DND-41 (cell line): Measurements from ENCODE around the gene SNAP29.

Experiments
- ATAC-seq: fragments of 200-7000 bp; cut with Tn5 transposase; 3 replicates; pipeline ENCODE4 v1.9.1; 2021; ENCODE audit warnings: low read depth; ENCODE audit not compliant: insufficient read depth
- DNase-seq: peaks from one replicate; pipeline ENCODE4 v3.0.0-alpha.2; 2020
- H2AFZ ChIP-seq: 2 replicates; pipeline ENCODE4 v1.6.0; 2012; ENCODE audit warnings: low read depth, low read length
- H3K27ac ChIP-seq: 2 replicates; pipeline ENCODE4 v1.5.1; 2012; ENCODE audit warnings: low read length, inconsistent platforms
- H3K27me3 ChIP-seq: fragments of 200-600 bp; sonication (generic); 2 replicates; pipeline ENCODE4 v1.6.0; 2012; ENCODE audit warnings: low read length, mild to moderate bottlenecking, inconsistent platforms; ENCODE audit not compliant: insufficient read depth, poor library complexity
- H3K36me3 ChIP-seq: 2 replicates; pipeline ENCODE4 v1.5.1; 2012; ENCODE audit warnings: low read length, inconsistent platforms; ENCODE audit not compliant: insufficient read depth
- H3K4me1 ChIP-seq: 2 replicates; pipeline ENCODE4 v1.5.1; 2012; ENCODE audit warnings: mild to moderate bottlenecking, low read length; ENCODE audit not compliant: insufficient read depth
- H3K4me2 ChIP-seq: 2 replicates; pipeline ENCODE4 v1.6.0; 2012; ENCODE audit warnings: mild to moderate bottlenecking, moderate library complexity, low read length, inconsistent platforms; ENCODE audit not compliant: insufficient read depth
- H3K4me3 ChIP-seq, 2 experiments: fragments of 200-600 bp in 1 of 2; shearing (Covaris generic) in 1 of 2; 2 replicates each; pipeline ENCODE4 v1.5.1; 2012 to 2016; ENCODE audit warnings: inconsistent platforms in 2 of 2, low read length in 2 of 2, mild to moderate bottlenecking in 2 of 2, low read depth in 1 of 2, moderate library complexity in 1 of 2
- H3K79me2 ChIP-seq: 2 replicates; pipeline ENCODE4 v1.6.0; 2012; ENCODE audit warnings: low read length, inconsistent platforms; ENCODE audit not compliant: insufficient read depth
- H3K9ac ChIP-seq: 2 replicates; pipeline ENCODE4 v1.6.0; 2012; ENCODE audit warnings: low read depth, mild to moderate bottlenecking, inconsistent platforms, low read length, moderate library complexity
- H3K9me3 ChIP-seq: 2 replicates; pipeline ENCODE4 v1.5.1; 2012; ENCODE audit warnings: low read length, moderate library complexity, mild to moderate bottlenecking, inconsistent platforms; ENCODE audit not compliant: insufficient read depth, severe bottlenecking
- H4K20me1 ChIP-seq: 2 replicates; pipeline ENCODE4 v1.6.0; 2012; ENCODE audit warnings: low read length; ENCODE audit not compliant: insufficient read depth
- EZH2 ChIP-seq: IDR thresholded peaks from 3 replicates; pipeline ENCODE4 v1.6.1; 2012; ENCODE audit warnings: borderline replicate concordance, low read depth, mild to moderate bottlenecking, moderate library complexity, low read length, inconsistent platforms; ENCODE audit not compliant: severe bottlenecking
- TF ChIP-seq, protein P1 (sequence below): IDR thresholded peaks from 2 replicates; pipeline ENCODE4 v1.5.1; 2012; ENCODE audit warnings: borderline replicate concordance, low read length, moderate library complexity, mild to moderate bottlenecking; ENCODE audit not compliant: poor library complexity, severe bottlenecking; ENCODE audit errors: extremely low read depth

SNAP29 gene

DNA sequence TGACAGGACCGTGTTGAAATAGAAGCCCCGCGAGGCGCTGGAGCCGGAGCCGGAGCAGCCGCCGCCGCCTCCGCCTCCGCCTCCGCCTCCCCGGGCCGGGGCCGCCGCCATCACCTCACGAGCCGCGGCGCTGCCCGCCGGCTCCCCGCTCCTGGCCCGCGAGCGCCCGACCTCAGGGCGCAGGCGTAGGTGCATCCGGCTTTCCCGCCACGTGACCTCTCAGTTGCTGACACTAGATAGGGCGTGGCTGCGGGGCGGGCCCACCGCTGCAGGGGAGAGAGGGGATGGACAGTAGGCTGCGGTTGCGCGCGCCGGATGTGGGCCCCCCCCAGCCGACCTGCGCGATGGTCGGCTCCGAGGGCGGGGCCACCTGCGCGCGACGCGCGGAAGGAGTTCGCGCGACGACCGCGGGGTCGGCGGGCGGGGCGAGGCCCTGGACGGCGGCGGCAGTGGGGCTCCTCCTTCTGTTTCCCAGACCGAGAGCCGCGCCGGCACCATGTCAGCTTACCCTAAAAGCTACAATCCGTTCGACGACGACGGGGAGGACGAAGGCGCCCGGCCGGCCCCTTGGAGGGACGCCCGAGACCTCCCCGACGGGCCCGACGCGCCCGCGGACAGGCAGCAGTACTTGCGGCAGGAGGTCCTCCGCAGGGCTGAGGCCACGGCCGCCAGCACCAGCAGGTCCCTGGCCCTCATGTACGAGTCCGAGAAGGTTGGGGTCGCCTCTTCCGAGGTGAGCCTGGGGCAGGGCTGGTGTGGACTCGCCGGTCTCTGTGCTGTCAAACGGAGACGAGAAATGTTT, at the start of gene SNAP29, which contains the start of gene PI4KA:
SNAP29 (plus strand) TSS at position 393 of the 802 bp plus-strand sequence; CDS start at position 497, 104 bp downstream.
PI4KA (minus strand) TSS at position 197 of the 802 bp plus-strand sequence; CDS start at position 111, 86 bp downstream.
- H3K9me3 ChIP-seq: no peaks in the 10 kb centered on the region
- peaks cover 33% of the 10 kb centered on the region for H3K4me1 ChIP-seq
- no peaks in the 10 kb centered on the region for H3K27me3 ChIP-seq
- ATAC-seq (peak; percentile 89), DNase-seq (peak; percentile 99)
- H3K4me2 ChIP-seq: peak within 1 kb of the TSS; percentile 91
- TF ChIP-seq, protein P1, sequence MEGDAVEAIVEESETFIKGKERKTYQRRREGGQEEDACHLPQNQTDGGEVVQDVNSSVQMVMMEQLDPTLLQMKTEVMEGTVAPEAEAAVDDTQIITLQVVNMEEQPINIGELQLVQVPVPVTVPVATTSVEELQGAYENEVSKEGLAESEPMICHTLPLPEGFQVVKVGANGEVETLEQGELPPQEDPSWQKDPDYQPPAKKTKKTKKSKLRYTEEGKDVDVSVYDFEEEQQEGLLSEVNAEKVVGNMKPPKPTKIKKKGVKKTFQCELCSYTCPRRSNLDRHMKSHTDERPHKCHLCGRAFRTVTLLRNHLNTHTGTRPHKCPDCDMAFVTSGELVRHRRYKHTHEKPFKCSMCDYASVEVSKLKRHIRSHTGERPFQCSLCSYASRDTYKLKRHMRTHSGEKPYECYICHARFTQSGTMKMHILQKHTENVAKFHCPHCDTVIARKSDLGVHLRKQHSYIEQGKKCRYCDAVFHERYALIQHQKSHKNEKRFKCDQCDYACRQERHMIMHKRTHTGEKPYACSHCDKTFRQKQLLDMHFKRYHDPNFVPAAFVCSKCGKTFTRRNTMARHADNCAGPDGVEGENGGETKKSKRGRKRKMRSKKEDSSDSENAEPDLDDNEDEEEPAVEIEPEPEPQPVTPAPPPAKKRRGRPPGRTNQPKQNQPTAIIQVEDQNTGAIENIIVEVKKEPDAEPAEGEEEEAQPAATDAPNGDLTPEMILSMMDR: no peak
- no peak for TF ChIP-seq EZH2
- H4K20me1 ChIP-seq: peaks cover 40% of the 10 kb centered on the region
- H3K9ac ChIP-seq: peak within 1 kb of the TSS; percentile 79
- peak within 1 kb of the TSS; percentile 61 to 84 for H3K4me3 ChIP-seq
- H3K36me3 ChIP-seq: peaks cover 18% of the 10 kb centered on the region
- H2AFZ ChIP-seq: peak within 1 kb of the TSS; percentile 87
- H3K79me2 ChIP-seq: peaks cover 84% of the 10 kb centered on the region
- H3K27ac ChIP-seq: peak within 1 kb of the TSS; percentile 72

DNA sequence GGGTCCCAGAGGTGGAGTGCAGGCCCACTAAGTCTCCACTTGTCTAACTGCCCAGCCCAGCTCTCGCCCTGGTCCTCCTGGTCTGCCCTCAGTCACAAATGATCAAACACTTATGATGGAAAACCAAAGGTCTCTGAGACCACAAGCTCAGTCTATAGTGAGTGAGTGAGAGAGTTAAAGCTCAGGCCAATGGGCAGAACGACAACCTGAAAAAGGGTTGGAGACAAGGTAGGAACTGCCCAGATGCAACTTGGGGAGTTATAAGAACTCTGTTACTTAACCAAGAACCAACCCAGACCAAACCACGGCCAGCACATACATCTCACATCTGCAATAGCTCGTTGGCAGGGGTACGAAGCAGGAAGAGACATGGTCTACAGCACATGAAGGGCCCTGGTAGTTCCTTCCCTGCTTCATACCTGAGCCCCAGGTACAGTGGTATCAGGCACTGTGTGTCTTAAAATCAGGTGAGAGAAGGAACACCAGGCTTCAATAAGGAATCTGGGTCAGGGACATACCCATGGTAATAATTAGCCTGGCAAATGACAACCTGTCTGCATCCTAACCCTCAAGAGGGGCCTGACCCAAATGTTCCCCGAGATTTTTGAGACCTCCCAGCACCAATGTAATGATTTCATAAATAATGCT, 49.1 kb upstream of the SNAP29 start:
- H4K20me1 ChIP-seq: no peaks in the 10 kb centered on the region; the same call in 1 of the 2 replicates
- H3K36me3 ChIP-seq: peaks cover 88% of the 10 kb centered on the region
- no peak overlapping the region for H3K9ac ChIP-seq
- no peak overlapping the region for H3K4me2 ChIP-seq
- no peaks in the 10 kb centered on the region for H3K4me1 ChIP-seq
- H2AFZ ChIP-seq: no peak overlapping the region
- no peaks in the 10 kb centered on the region for H3K9me3 ChIP-seq
- H3K4me3 ChIP-seq: no peak overlapping the region
- no peak overlapping the region for H3K27ac ChIP-seq
- ATAC-seq: no peak
- TF ChIP-seq EZH2: no peak
- TF ChIP-seq, protein P1: no peak
- no peak for DNase-seq
- H3K79me2 ChIP-seq: no peaks in the 10 kb centered on the region
- no peaks in the 10 kb centered on the region for H3K27me3 ChIP-seq

DNA sequence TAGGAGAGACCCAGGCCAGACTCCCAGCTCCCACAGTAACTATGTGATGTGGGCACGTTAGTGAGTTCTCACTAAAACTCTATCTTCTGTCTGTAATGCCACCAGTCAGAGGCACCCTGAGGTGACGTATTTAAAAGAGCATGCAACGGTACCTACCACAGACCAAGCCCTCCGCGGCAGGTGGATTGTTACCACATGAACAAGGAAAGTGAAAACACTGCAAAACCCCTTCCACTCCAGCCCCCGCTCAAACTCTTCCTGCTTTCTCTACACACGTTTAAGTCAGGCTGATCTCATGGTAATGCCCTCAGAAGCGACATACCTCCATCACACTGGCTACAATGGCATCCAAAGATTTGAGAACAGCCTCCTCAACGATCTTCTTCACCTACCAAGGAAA, 48.2 kb upstream of the SNAP29 start:
- Histone ChIP-seq H3K27ac (no peak overlapping the region), H3K4me3 (no peak overlapping the region), H3K4me1 (no peaks in the 10 kb centered on the region), H3K9ac (no peak overlapping the region), H3K4me2 (no peak overlapping the region), H3K9me3 (no peaks in the 10 kb centered on the region), H3K36me3 (peaks cover 87% of the 10 kb centered on the region), H2AFZ (no peak overlapping the region), H3K79me2 (no peaks in the 10 kb centered on the region), H4K20me1 (no peaks in the 10 kb centered on the region), H3K27me3 (no peaks in the 10 kb centered on the region)
- TF ChIP-seq, protein P1: no peak
- no peak for TF ChIP-seq EZH2
- DNase-seq (no peak), ATAC-seq (no peak)
